ENCODE results near the gene GIGYF2.

GIGYF2 gene

DNA sequence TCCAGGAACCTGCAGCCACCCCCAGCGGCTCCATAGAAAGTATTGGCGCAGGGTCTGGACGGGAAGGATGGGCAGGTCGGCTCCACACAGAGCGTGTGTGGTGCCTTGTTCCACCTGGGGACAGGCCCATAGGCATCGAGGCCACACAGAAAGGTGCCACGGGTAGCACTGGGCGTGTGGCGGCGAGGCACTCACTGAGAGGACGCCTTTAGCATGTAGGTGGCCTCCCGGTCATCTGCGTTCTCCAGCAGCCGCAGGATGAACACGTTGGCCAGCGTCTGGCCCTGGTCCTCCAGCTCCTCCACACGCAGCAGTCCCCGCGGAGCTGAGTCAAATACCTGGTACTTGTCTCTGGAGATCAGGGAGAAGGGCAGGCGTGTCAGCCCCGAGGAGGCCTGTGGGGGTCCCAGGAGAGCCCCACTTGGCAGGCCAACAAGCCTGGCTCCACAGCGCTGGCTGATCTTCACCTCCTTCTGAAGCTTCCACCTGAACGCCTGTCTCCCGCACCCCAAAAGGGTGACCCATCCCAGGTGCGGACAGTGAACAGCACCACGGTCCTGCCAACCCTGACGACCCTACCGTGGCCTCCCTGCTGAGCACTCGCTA lies 186.1 kb downstream of the GIGYF2 start:
- TF ChIP-seq SNAI2 (CRISPR knock-in tag; IDR thresholded peaks at IDR 0.05) (no peak), ZFP30 (CRISPR knock-in tag; IDR thresholded peaks at IDR 0.05) (no peak), TCF4 (CRISPR knock-in tag; IDR thresholded peaks at IDR 0.05; ENCODE audit: borderline replicate concordance) (no peak), GLIS3 (CRISPR knock-in tag; IDR thresholded peaks at IDR 0.05) (no peak), PPARA (CRISPR knock-in tag; IDR thresholded peaks at IDR 0.05; ENCODE audit: borderline replicate concordance) (no peak), TOX (CRISPR knock-in tag; IDR thresholded peaks at IDR 0.05; ENCODE audit: borderline replicate concordance) (no peak), ZNF70 (CRISPR knock-in tag; IDR thresholded peaks at IDR 0.05) (no peak), ZNF8 (CRISPR knock-in tag; IDR thresholded peaks at IDR 0.05) (no peak), ISL1 (CRISPR knock-in tag; IDR thresholded peaks at IDR 0.05) (no peak), RARB (CRISPR knock-in tag; IDR thresholded peaks at IDR 0.05) (no peak), POU6F1 (CRISPR knock-in tag; IDR thresholded peaks at IDR 0.05; ENCODE audit: borderline replicate concordance, low read depth) (no peak), ZC3H10 (CRISPR knock-in tag; IDR thresholded peaks at IDR 0.05) (no peak), ARNTL (CRISPR knock-in tag; IDR thresholded peaks at IDR 0.05; ENCODE audit: borderline replicate concordance, low read depth) (no peak), TSHZ2 (CRISPR knock-in tag; IDR thresholded peaks at IDR 0.05) (no peak), OSR1 (CRISPR knock-in tag; IDR thresholded peaks at IDR 0.05) (no peak), BACH2 (CRISPR knock-in tag; IDR thresholded peaks at IDR 0.05; ENCODE audit: borderline replicate concordance) (no peak), ESRRG (CRISPR knock-in tag; IDR thresholded peaks at IDR 0.05) (no peak)
- TF ChIP-seq, protein P1, sequence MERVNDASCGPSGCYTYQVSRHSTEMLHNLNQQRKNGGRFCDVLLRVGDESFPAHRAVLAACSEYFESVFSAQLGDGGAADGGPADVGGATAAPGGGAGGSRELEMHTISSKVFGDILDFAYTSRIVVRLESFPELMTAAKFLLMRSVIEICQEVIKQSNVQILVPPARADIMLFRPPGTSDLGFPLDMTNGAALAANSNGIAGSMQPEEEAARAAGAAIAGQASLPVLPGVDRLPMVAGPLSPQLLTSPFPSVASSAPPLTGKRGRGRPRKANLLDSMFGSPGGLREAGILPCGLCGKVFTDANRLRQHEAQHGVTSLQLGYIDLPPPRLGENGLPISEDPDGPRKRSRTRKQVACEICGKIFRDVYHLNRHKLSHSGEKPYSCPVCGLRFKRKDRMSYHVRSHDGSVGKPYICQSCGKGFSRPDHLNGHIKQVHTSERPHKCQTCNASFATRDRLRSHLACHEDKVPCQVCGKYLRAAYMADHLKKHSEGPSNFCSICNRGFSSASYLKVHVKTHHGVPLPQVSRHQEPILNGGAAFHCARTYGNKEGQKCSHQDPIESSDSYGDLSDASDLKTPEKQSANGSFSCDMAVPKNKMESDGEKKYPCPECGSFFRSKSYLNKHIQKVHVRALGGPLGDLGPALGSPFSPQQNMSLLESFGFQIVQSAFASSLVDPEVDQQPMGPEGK (CRISPR knock-in tag; IDR thresholded peaks at IDR 0.05; ENCODE audit: borderline replicate concordance), result no peak
- TF ChIP-seq, protein P2, sequence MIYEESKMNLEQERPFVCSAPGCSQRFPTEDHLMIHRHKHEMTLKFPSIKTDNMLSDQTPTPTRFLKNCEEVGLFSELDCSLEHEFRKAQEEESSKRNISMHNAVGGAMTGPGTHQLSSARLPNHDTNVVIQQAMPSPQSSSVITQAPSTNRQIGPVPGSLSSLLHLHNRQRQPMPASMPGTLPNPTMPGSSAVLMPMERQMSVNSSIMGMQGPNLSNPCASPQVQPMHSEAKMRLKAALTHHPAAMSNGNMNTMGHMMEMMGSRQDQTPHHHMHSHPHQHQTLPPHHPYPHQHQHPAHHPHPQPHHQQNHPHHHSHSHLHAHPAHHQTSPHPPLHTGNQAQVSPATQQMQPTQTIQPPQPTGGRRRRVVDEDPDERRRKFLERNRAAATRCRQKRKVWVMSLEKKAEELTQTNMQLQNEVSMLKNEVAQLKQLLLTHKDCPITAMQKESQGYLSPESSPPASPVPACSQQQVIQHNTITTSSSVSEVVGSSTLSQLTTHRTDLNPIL (CRISPR knock-in tag; IDR thresholded peaks at IDR 0.05; ENCODE audit: low read depth), result no peak
- TF ChIP-seq, protein P3, sequence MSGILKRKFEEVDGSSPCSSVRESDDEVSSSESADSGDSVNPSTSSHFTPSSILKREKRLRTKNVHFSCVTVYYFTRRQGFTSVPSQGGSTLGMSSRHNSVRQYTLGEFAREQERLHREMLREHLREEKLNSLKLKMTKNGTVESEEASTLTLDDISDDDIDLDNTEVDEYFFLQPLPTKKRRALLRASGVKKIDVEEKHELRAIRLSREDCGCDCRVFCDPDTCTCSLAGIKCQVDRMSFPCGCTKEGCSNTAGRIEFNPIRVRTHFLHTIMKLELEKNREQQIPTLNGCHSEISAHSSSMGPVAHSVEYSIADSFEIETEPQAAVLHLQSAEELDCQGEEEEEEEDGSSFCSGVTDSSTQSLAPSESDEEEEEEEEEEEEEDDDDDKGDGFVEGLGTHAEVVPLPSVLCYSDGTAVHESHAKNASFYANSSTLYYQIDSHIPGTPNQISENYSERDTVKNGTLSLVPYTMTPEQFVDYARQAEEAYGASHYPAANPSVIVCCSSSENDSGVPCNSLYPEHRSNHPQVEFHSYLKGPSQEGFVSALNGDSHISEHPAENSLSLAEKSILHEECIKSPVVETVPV (CRISPR knock-in tag; IDR thresholded peaks at IDR 0.05), result no peak
- ATAC-seq, result no peak

DNA sequence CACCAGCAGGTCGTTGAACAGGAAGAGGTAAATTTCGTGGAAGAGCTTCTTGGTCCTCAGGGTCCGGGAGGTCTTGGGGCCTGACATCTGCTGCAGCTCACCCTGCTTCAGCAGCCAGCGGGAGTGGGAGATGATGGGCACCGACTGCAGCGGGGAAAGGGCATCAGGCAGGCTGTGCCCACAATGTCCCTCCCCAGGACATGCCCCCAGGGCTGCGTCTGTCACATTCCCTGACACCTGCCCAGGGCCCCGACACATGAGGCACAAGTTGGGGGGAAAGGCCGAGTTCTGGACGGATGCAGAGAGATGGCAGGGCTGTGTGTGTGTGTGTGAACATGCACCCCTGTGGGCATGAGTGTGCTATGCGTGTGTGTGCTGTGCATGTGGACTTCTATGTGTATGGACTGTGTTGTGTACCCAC lies 186.9 kb downstream of the GIGYF2 start:
- TF ChIP-seq GLIS3 (CRISPR knock-in tag; IDR thresholded peaks at IDR 0.05) (no peak), OSR1 (CRISPR knock-in tag; IDR thresholded peaks at IDR 0.05) (no peak), ZC3H10 (CRISPR knock-in tag; IDR thresholded peaks at IDR 0.05) (no peak), TCF4 (CRISPR knock-in tag; IDR thresholded peaks at IDR 0.05; ENCODE audit: borderline replicate concordance) (no peak), POU6F1 (CRISPR knock-in tag; IDR thresholded peaks at IDR 0.05; ENCODE audit: borderline replicate concordance, low read depth) (no peak), ESRRG (CRISPR knock-in tag; IDR thresholded peaks at IDR 0.05) (no peak)
- ATAC-seq, result no peak

Measured in SK-N-SH treated with all-trans-retinoic acid at 6 μM for 48 hours (cell line).